ENCODE results near the gene MRGPRX1. TPM values are rescaled to one million over a fixed set of nuclear protein-coding genes. Genes with fewer than 3 reads are reported as not detected.

Gene MRGPRX1
- total RNA-seq, 1 experiment from 2014 or later: not detected

DNA sequence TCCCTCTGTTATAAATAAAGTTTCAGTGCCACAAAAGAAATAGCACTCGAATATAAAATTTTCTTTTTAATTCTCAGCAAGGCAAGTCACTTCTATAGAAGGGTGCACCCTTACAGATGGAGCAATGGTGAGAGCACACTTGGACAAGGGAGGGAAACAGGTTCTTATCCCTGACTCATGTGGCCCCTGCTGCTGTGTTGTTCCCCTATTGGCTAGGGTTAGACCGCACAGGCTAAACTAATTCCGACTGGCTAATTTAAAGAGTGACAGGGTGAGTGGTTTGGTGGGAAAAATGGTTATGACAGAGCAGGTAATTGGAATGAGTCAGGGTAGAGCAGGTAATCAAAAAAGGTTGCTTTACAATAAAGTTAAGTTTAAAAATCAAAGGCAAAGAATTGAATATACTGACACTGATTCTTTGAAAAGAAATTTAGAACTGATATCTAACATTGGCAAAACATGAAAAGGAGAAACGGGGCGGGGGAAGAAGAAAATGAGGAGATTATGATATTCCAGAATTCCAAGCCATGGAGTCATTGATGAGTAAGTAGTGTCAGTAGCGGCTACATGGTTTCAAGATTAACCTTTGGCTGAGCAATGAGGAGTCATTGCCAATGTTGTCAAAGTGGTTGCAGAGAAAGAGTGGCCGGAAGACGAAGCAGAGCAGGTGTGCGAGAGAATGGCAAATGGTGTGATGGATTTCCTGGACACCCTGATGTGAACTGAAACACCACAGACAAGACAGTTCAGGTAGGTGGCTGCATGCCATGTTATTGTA, 48.4 kb upstream of the MRGPRX1 start:
- H4K91ac ChIP-seq (ENCODE audit: insufficient read length, low read depth, low read length): no peak overlapping the region
- no peaks in the 10 kb centered on the region for H4K20me1 ChIP-seq (ENCODE audit: control insufficient read depth, insufficient read depth, insufficient read length)
- H2BK120ac ChIP-seq (ENCODE audit: low read depth, low read length, poor library complexity, severe bottlenecking): no peak overlapping the region
- Mint-ChIP-seq H3K27me3 (ENCODE audit: low read depth) (peaks cover 6% of the 10 kb centered on the region), H3K9me3 (peaks cover 3 to 4% of the 10 kb centered on the region in 2 experiments; a peak in 3 of 5 replicates), H3K27ac (no peak overlapping the region), H3K36me3 (ENCODE audit: insufficient read depth in 1 of 3, low read depth in 3 of 3) (no peaks in the 10 kb centered on the region), H3K4me3 (no peak overlapping the region), H3K4me1 (peaks cover 10 to 14% of the 10 kb centered on the region in 2 experiments)
- TF ChIP-seq, protein P1, sequence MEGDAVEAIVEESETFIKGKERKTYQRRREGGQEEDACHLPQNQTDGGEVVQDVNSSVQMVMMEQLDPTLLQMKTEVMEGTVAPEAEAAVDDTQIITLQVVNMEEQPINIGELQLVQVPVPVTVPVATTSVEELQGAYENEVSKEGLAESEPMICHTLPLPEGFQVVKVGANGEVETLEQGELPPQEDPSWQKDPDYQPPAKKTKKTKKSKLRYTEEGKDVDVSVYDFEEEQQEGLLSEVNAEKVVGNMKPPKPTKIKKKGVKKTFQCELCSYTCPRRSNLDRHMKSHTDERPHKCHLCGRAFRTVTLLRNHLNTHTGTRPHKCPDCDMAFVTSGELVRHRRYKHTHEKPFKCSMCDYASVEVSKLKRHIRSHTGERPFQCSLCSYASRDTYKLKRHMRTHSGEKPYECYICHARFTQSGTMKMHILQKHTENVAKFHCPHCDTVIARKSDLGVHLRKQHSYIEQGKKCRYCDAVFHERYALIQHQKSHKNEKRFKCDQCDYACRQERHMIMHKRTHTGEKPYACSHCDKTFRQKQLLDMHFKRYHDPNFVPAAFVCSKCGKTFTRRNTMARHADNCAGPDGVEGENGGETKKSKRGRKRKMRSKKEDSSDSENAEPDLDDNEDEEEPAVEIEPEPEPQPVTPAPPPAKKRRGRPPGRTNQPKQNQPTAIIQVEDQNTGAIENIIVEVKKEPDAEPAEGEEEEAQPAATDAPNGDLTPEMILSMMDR (conservative IDR thresholded peaks at IDR 0.05): no peak
- no peak overlapping the region for H3K14ac ChIP-seq (ENCODE audit: insufficient read depth, low read length)
- H3K18ac ChIP-seq (ENCODE audit: insufficient read length, low read depth, low read length): no peak overlapping the region
- H3K9ac ChIP-seq (ENCODE audit: extremely low read depth, insufficient read length, low read length): no peak overlapping the region
- H2BK5ac ChIP-seq (ENCODE audit: insufficient read length, low read length): no peak overlapping the region
- H3K23ac ChIP-seq (ENCODE audit: insufficient read length, low read depth, low read length): no peak overlapping the region
- H2AFZ ChIP-seq (ENCODE audit: low read length): no peak overlapping the region
- H3K23me2 ChIP-seq (ENCODE audit: insufficient read length, low read depth, low read length, poor library complexity, severe bottlenecking): no peaks in the 10 kb centered on the region
- no peak overlapping the region for H3K4ac ChIP-seq (ENCODE audit: low read depth, low read length)
- H4K8ac ChIP-seq (replicated peaks; ENCODE audit: insufficient read length, low read depth, low read length): no peak overlapping the region
- no peaks in the 10 kb centered on the region for H3K27me3 ChIP-seq (ENCODE audit: insufficient read depth, low read length)
- no peak for DNase-seq
- no peak overlapping the region for H2BK20ac ChIP-seq (ENCODE audit: low read depth, low read length, poor library complexity, severe bottlenecking)
- H3K4me2 ChIP-seq (ENCODE audit: insufficient read depth, insufficient read length, low read length): no peak overlapping the region
- no peak overlapping the region for H2AK5ac ChIP-seq (ENCODE audit: insufficient read length, low read length)
- no peaks in the 10 kb centered on the region for H3K79me1 ChIP-seq (ENCODE audit: insufficient read depth, low read depth, low read length, poor library complexity, severe bottlenecking)
- H4K5ac ChIP-seq (ENCODE audit: insufficient read length, low read depth, low read length): no peak overlapping the region
- no peak overlapping the region for H2BK15ac ChIP-seq (ENCODE audit: low read depth, low read length)
- no peak overlapping the region for H3T11ph ChIP-seq (ENCODE audit: low read length)
- H3K9me3 ChIP-seq (ENCODE audit: control insufficient read depth, low read depth, low read length): no peaks in the 10 kb centered on the region
- no peak overlapping the region for H3K27ac ChIP-seq (ENCODE audit: insufficient read length, low read depth, low read length)
- no peak overlapping the region for H3K56ac ChIP-seq (ENCODE audit: insufficient read length, low read depth, low read length)
- H3K4me1 ChIP-seq (ENCODE audit: insufficient read depth, low read length): no peaks in the 10 kb centered on the region
- no peak overlapping the region for H2BK12ac ChIP-seq (ENCODE audit: insufficient read length, low read depth, low read length)
- H3K79me2 ChIP-seq (ENCODE audit: insufficient read depth, low read length): no peaks in the 10 kb centered on the region
- WGBS (ENCODE audit: extremely low coverage, insufficient read length, low lambda C conversion rate): no CpG with 5 or more reads among the region's 9 CpGs

Data from H9 (cell line).